Measurements from ENCODE around the gene EIF5A.

EIF5A gene

DNA sequence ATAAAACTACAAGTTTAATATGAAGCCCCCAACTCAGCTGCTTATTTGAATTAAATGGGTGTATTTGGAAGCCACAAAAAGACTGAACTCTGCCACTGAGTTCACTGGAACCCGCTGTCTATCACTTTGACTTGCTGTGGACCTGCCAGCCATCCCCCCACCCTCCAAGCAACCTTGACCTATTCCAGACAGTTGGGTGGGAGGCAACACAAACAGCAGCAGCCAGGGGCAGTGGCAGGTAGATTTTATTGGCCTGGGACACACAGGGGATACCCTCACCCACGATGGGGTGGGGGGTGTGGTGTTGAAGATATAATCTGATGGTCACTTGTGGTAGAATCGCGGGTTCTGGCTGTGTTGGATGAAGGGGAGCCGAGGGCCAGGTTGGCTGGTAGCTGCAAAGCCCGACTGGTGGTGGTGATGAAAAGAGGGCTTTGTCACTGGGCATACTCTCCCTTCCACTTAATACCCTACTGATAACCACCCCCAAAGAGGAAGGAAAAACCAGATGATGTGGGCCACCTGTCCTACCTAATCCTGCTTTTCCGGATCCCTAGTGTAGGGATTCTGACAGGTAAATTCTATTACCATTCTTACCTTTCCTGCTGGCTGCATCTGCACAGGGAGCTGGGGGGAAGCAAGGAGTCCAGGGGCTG, 5.1 kb downstream of the EIF5A start:
- no peak for DNase-seq (ENCODE audit: low read depth in 2 of 2, low spot score in 1 of 2)

DNA sequence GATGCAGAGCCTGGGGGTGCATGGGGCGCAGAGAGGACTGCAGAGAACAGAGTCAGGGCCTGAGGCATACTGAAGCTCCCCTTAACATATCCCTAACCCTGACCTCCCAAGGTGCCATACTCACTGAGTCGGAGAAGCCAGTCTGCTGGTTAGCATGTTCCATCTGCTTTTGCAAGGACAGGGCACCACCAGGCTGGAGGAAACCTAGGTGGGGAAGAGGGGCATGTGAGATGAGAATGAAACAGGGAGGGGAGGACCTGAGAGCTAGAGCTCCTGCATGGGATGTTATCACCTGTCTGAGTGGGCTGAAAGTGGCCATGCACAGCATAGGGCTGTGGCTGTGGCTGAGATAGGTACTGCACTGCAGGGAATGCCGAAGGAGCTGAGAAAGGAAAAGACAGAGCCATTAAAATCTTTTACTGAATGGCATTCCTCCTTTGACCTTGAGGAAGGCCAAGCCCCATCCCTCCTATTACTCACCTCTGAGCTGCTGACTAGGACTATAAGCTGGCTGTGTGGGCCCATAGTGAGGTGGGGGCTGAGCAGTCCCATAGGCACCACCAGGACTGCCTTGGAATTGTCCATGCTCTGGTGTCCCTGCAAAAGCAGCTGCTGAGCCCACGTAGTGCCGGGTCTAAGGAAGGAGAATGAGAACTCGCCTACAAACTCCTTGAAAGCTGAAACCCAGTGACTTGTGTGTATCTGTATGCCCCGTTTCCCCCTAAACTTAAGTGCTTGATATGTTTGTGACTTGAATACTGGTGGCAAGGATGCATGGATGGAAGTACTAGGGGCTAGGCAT, 5.9 kb downstream of the EIF5A start:
- no peak for DNase-seq (ENCODE audit: low read depth in 2 of 2, low spot score in 1 of 2)

DNA sequence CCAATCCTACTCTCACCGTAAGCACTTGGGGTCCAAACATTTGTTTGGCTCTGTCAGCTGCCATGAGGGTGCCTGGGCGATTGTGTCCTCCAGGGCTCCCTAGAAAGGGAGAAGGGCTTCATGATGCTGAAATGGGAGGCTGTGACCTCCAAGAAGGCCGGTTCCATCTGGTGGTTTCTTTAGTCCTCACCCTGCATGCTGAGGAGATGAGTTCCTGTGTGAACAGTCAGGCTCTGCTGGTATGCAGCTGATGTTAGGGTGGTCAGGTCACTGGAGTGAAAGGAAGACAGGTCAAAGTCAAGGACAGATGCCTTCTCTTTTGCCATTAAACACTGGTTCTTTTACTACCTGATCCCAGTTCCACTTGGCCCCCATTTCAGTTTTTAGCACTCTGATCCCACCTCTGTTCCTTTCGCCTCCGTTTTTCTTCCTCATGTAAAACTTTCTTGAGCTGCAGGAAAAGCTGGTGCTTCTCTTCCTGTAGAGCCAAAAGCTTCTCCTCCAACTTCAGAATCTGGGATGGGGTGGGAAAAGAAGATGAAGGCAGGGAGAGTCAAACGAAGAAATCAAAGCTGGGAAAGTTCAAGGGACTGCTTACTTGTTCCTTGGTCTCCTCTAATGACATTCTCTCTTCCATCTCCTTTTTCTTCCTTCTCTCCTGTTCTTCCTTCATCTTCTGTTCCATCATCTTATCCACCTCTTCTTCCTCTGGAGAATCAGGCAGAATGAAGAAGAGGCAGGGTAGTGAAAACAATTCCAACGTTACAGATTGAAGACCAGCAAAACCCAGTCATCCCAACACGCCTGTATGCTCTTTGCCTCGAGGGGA, 6.7 kb downstream of the EIF5A start:
- DNase-seq (ENCODE audit: low read depth in 2 of 2, low spot score in 1 of 2) = no peak

DNA sequence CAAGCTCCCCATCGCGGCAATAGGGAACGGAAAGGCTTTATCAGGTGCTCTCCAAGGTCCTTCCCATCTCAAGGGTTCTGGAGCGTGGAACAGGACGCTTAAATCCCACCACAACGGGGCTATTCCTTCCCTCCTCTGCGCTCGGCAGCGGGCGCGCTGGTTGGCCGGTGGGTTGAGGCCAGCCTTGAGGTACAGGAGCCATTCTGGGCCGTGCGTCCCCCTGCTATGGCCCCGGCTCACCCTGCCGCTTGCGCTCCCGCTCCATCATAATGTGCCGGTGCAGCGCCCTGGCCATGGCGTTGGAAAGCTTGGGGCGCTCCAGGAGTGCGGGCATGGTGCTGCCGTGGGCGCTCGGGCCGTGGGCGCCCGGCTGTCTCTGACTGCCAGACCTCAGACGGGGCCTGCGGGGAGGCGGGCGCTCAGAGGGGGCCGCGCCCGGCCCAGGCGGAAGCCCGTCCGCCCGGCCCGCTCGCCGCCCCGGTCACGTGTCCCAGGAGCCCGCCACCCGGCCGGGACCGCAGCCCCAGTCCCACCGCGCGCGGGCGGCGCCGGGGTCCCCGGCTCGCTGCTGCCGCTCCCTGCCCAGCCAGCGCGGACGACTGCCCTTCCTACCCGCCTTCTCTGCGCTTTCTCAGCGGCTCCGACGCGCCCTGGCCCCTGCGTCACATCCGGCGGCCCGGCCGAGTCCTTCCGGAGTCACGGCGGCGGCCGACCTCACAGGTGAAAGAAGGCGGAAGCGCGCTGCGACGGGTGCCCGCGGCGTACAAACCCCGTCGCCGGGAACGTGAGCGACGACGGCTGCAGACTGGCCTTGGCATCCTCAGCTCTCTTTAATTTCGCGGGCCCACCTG, 7.5 kb downstream of the EIF5A start, which contains the start of gene GPS2:
Gene GPS2, minus strand, starts transcription at position 642 of the 851 bp plus-strand sequence. Its CDS starts 308 bp downstream, at position 334.
- DNase-seq (ENCODE audit: low read depth in 2 of 2, low spot score in 1 of 2) = peak; percentile 83 to 90

DNA sequence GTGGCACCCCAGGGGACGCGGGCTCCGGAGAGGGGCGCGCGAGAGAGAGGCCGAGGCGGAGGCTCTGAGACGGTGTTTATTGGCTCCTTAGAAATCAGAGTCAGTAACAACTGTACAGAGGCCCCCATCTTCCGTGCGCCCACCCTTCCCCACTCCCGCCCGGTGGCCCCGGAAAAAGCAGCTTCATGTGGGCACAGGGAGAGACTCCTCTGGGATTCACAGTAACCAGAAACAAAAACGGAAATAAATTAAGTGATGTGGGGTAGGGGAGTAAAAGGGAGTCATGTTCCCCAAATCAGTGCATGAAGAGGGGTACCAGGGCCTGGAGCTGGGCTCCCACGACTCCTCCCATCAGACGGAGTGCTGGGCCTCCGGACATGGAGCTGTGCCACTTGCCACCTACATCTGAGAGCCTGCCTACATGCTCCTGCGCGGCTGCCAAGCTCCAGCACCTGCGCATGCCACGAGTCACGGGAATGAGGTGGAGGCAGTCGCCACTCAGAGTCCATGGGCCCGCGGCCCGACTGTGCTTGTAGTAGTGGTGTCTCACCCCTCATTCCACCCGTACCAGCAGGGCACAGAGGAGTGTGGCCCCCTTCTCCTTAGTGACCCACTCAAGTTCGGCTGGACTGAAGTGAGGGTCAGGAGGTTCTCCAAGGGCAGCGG, 8.3 kb downstream of the EIF5A start:
- no peak for DNase-seq (ENCODE audit: low read depth in 2 of 2, low spot score in 1 of 2)

DNA sequence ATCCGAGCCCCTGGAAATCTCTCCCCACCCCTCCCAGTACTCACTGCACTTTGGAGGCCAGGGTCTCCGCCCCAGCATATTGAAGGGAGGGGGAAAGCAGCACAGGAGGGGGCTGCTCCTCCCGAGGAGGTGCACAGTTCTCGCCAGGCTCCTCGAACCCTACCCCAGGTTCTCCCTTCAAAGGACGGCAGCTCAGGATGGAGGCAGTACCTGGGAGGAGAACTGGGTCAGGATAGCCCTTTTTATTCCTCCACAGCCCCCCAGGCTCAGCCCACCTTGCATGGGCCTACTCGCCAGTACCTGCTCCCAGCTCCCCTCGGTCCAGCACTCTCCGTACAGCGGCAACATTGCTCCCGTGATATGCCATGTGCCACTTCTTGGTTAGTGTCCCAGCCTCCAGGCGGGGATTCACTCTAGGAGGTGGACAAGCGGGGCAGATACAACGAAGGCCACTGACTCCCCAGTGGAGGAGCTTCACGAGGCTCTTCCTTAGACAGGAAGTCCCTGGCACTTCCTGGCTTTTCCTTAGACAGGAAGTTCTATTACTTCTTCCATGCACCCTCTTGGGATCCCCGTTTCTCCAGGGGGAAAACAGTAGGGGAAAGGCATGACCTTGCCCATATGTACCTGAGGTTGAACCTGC, 9.9 kb downstream of the EIF5A start:
- DNase-seq (ENCODE audit: low read depth in 2 of 2, low spot score in 1 of 2) = no peak

DNA sequence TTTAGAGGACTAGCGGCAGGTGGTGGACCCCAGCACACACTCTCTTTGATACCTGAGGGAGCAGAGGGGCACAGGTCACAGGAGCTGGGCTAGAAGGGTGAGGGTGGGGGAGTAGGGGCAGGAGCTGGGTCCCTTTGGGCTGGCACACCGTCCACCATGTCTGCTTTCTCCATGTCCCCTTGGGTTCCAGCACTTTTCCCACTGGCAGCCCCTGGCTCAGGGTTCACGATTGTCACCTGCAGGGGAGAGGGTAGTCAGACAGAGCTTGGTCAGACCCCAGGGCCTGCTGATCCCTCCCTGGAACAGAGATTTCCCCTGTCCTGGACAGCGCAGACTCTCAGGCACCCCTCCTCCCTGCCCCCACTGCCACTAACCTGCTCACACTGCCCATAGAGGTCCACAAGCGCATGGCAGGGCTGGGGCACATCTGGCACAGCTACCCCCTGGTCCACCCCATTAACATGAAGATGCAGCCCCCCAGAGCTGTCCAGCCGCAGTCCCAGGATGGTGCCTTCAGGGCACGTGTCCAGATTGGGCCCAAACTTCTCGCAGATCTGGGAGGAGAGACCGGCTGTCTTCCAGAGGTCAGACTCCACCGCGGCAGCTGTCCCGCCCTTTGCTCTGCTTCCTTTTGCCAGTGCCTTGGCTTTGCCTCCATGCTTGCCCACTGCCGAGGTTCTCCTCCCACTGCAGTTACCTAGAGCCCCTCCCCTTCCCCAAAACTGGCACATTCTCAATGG, 10.9 kb downstream of the EIF5A start:
- DNase-seq (ENCODE audit: low read depth in 2 of 2, low spot score in 1 of 2) = no peak

DNA sequence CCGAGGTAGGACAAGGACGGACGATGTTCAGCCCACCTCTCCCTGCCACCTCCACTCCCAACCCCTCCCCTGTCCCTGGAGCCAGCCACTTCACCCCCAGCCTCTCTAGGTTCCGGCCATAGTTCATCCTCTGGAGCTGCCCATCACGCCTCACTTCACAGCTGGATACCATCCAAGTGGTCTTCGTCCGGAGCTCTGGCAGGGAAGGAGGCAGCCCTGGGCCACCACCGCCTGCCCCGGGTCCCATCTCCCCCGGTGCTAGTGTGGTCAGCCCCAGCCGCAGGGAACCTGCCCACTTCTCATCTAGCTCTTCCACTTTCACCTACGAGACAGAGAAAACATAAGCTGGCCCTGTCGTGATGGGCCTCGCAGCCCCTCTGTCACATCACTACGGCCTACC, 14.0 kb downstream of the EIF5A start:
- no peak for DNase-seq (ENCODE audit: low read depth in 2 of 2, low spot score in 1 of 2)

DNA sequence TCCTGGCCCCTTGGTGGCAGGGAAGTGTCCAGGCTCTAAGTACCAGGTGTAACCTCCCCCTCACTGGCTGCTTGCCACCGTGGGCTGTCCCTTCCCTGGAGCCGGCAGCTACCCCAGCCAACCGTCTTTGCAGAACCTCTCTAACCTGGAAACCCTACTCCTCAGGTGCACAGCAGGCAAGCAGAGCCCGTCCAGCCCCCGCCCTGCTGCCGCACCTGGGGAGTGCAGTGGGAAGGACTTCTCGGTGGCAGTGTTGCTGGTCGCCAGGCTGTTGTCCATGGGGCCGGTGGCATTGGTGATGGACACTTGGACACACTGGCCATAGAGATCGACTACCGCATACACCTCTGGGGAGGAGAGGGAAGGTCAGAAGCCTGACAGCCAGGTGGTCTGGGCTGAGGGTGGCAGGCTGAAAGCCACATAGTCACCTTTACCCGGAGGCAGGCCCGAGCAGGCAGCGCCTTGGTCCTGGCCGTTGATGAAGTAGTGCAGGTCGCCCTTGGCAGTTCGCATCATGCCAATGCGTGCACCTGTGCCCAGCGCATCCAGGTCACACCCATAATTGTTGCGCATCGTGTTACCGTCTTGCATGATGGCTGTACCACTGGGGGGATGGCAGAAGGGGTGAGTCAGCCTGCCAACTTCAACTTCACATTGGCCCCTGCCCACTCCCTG, 15.2 kb downstream of the EIF5A start:
- DNase-seq (ENCODE audit: low read depth in 2 of 2, low spot score in 1 of 2) = no peak

DNA sequence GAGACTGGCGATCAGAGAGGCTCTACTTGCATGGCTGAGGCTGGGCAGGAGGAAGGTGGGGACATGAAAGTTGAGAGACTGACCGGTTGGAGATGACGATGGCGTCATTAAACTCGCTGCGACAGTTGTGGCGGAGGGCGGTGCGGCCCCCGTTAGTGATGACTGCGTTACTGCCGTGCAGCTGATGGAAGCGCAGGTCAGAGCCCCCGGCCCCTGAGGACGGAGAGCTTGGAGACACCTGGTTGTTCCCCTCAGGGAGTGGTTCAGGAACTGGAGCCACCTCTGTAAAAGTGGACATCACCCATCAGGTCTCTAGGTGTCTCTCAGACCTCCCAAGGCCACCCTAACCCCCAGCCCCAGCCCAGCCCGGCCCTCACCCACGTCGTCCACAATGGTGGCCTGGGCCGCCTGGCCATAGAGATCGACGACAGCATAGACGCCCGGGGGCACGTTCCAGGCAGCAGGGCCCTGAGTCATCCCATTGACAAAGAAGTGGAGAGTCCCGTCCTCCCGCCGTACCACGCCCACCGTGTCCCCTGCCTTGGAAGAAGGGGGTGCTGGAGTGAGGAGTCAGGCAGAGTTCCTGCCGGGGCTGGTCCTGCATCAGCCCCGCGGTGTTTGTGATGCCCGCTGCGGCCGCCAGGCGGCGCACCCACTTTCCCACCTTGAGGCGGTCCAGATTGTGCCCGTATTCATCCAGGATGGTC, 16.5 kb downstream of the EIF5A start:
- DNase-seq (ENCODE audit: low read depth in 2 of 2, low spot score in 1 of 2) = peak in 1 of 2 donors; percentile 41

DNA sequence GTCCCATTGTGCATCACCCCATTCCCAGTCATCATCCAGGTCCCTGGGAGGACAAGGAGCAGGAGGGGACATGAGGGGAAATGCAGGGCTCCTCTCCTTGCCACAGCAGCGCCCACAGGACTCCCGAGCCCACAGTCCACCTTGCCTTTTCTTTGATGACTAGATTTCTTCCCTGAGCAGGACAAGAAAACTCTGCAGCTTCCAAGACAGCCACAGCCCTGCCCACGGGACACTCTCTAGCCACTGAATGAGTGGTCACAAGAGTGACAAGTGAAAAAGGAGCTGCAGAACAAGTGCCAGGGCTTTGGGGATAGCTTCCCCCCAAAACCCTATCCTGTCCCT, 17.0 kb downstream of the EIF5A start:
- no peak for DNase-seq (ENCODE audit: low read depth in 2 of 2, low spot score in 1 of 2)

DNA sequence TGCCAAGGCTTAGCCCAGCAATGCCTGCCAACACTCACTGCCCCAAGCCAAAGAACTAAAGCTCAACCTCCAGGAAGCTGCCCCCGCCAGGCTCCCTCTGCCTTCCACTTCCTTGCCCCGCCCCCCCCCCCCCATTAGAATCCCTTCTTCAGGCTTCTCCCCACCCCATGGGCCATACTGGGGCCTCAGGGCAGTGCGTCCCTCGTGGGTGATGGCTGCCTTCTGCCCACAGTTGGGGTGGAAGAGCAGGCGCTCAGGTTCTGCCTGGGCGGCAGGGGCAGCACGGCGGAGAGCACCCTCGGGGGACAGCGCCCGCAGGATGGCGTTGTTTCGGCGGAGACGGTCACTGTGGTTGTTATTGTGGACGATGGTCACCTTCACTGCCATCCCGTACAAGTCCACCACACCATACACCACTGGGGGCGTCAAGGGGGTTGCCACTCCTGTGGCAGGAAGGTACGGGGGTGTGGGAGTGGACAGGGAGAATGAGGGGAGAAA, 17.7 kb downstream of the EIF5A start:
- no peak for DNase-seq (ENCODE audit: low read depth in 2 of 2, low spot score in 1 of 2)

DNA sequence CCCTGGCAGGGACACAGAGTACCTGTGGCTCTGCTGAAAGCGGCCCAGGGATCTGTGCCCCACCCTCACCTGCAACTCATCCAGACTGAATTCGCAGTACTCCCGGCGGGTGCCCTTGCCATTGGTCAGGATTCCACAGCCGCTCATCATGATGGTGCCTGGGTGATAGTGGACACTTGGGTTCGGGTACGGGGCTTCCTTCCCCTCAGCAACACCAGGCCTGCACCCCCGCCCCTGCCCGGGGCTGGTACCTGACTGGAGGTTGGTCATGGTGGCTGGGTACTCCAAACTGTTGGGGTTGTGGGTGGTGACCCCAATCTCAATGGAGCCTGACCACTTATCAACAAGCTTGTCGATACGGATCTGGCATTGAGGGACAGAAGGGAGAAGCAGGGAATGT, 18.8 kb downstream of the EIF5A start:
- no peak for DNase-seq (ENCODE audit: low read depth in 2 of 2, low spot score in 1 of 2)

DNA sequence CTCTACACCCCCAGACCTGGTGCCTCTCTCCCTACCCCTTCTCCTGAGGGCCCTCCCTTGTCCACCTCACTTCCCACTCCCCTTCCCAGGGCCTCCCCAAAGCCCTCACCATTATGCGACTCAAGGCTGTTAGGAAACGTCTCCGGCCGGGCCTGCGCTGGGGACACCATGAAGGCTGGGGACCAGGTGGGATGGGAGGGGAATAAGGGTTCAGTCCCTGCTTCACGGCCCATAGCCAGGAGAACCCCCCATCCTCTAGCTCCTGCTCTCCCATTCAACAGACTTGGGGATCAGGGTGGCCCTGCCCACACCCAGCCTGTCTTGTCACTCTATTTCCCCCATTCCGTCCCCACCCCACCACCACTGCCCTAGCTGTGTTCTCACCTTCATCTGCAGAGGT, 19.6 kb downstream of the EIF5A start:
- no peak for DNase-seq (ENCODE audit: low read depth in 2 of 2, low spot score in 1 of 2)

DNA sequence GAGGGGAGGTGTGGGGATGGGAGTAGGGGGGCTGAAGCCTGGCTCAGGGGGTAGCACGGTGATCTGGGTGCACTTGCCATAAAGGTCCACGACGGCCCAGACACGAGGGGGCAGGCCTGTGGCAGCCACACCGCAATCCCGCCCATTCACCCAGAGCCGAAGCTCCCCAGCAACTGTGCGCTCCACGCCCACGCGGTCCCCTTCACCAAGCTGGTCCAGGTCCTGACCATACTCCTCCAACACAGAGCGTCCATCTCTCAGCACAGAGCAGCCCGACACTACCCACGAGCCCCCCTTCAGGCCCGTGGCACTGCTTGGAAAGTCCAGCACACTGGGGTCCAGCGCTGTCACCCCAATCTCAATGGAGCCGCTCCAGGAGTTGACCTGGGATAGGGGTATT, 20.1 kb downstream of the EIF5A start:
- DNase-seq (ENCODE audit: low read depth in 2 of 2, low spot score in 1 of 2) = no peak

DNA sequence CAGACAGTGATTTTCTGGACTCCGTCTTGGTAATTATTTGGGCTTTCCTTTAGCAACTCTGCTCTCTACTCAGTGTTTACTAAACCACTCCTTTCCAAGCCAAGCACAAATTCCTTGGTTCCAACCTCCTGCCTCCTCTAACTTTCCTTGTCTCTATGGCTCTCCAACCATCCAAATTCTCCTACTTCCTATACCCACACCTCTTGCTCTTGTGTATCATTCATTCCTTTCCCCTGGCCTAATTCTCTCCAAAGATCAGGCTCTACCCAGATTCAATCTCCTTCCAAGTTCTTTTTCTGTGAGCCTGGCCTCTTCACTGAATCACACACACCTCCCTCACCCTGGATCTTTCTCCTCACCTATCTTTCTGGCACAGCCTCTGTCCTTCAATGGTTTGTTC, 20.6 kb downstream of the EIF5A start:
- no peak for DNase-seq (ENCODE audit: low read depth in 2 of 2, low spot score in 1 of 2)

DNA sequence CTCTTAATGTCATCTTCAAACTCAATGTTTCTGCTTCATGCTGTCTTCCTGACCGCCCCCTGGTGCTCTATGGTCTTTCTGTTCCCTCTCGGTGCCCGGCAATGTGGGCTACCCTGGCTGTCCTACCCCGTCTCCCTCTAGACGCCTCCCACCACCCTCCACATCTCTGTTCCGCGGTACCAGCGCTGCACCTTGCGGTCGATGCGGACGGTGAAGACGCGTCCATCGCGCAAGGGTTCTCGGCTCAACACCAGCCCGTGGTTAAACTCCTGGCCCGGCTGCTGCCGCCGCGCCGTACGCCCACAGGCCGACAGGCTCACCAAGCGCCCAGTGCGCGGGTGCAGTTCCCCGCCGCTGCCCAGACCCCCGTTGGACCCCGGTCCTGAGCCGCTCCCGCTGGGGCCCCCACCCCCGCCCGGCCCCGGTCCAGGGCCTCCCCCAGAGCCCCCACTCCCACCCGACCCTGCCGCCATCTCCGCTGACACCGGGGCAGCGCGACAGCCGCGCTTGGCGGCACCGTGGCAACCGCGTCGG, 21.5 kb downstream of the EIF5A start, which contains the start of gene NEURL4:
Gene NEURL4, minus strand, starts transcription at position 496 of the 534 bp plus-strand sequence. Its CDS starts 23 bp downstream, at position 473.
- DNase-seq (ENCODE audit: low read depth in 2 of 2, low spot score in 1 of 2) = no peak

Measured in stimulated activated CD8-positive, alpha-beta memory T cell treated with anti-CD3 and anti-CD28 coated beads, Interleukin-4, amount 100 ng/mL, for 1 hour (primary cell).